RCC 7860 (cell line): ENCODE measurements around the gene SNX14.

ENCODE experiments used
- DNase-seq: peaks from one replicate; pipeline ENCODE4 v3.0.0-alpha.2; 2015; ENCODE audit warnings: low spot score
- FAIRE-seq: peaks from 2 replicates; lab custom pipeline; 2012; peaks lifted over from hg19 to GRCh38; lab: Jason Lieb, UNC

The SNX14 gene

GRCh38 chr6:85465762-85466161, 127.9 kb downstream of the SNX14 start:
- no peak for DNase-seq
- FAIRE-seq: no peak

- peak; percentile 99 for DNase-seq
- FAIRE-seq: peak; percentile 86
Observed at GRCh38 chr6:85464722-85465150, 128.9 kb downstream of the SNX14 start.

- peak; percentile 93 for FAIRE-seq
- peak; percentile 96 for DNase-seq
Observed at GRCh38 chr6:85464260-85464644, 129.4 kb downstream of the SNX14 start.

GRCh38 chr6:85463621-85464259, 129.9 kb downstream of the SNX14 start:
- FAIRE-seq (no peak), DNase-seq (no peak)

GRCh38 chr6:85462673-85463072, 131.0 kb downstream of the SNX14 start:
- no peak for DNase-seq
- FAIRE-seq: no peak

GRCh38 chr6:85461798-85462170, 131.9 kb downstream of the SNX14 start:
- FAIRE-seq: no peak
- DNase-seq: no peak

- no peak for FAIRE-seq
- DNase-seq: no peak
Observed at GRCh38 chr6:85460921-85461797, 132.5 kb downstream of the SNX14 start.

GRCh38 chr6:85460154-85460920, 133.3 kb downstream of the SNX14 start:
- no peak for DNase-seq
- FAIRE-seq: no peak

GRCh38 chr6:85459224-85459901, 134.3 kb downstream of the SNX14 start:
- no peak for DNase-seq
- no peak for FAIRE-seq

- FAIRE-seq (no peak), DNase-seq (no peak)
Observed at GRCh38 chr6:85458782-85459181, 134.9 kb downstream of the SNX14 start.

GRCh38 chr6:85458184-85458583, 135.5 kb downstream of the SNX14 start:
- FAIRE-seq (no peak), DNase-seq (no peak)

GRCh38 chr6:85456782-85457181, 136.9 kb downstream of the SNX14 start:
- DNase-seq: no peak
- no peak for FAIRE-seq
